Pancreas (tissue), 10 donors: Measurements from ENCODE around the gene NBEA. TPM values are rescaled to one million over a fixed set of nuclear protein-coding genes. Genes with fewer than 3 reads are reported as not detected.

Experiments
- ATAC-seq, 4 donors: fragments of 200-7000 bp; cut with Tn5 transposase; one replicate each; pipeline versions ENCODE4 v1.8.0 to v1.9.1; 2020; ENCODE audit warnings: mild to moderate bottlenecking in 4 of 4, moderate library complexity in 4 of 4
- DNase-seq, 6 donors: peaks; one replicate each; pipeline ENCODE4 v3.0.0-alpha.2; 2020
- FAIRE-seq: peaks from 2 replicates; lab custom pipeline; 2012; peaks lifted over from hg19 to GRCh38; lab: Jason Lieb, UNC
- H3K27ac ChIP-seq, 4 donors: fragments of 200-600 bp; sonication (generic); 1 replicate in 3 of 4; 2 replicates in 1 of 4; pipeline versions ENCODE4 v1.5.0 to v1.8.0; 2020
- H3K27me3 ChIP-seq, 4 donors: fragments of 200-600 bp; one replicate each; pipeline ENCODE4 v1.8.0; 2021
- H3K36me3 ChIP-seq, 3 donors: fragments of 200-600 bp; sonication (generic) in 1 of 3; one replicate each; pipeline versions ENCODE4 v1.5.0 to v1.8.0; 2020 to 2021
- H3K4me1 ChIP-seq, 3 donors: fragments of 200-600 bp; one replicate each; pipeline ENCODE4 v1.8.0; 2021
- H3K4me3 ChIP-seq, 4 donors: fragments of 200-600 bp; sonication (generic) in 2 of 4; one replicate each; pipeline versions ENCODE4 v1.5.0 to v1.8.0; 2020 to 2021
- H3K9me3 ChIP-seq, 4 donors: fragments of 200-600 bp; one replicate each; pipeline ENCODE4 v1.8.0; 2021
- CTCF ChIP-seq, 4 donors: fragments of 200-600 bp; sonication (generic) in 3 of 4; IDR thresholded peaks; one replicate each; pipeline versions ENCODE4 v1.5.0 to v1.8.0; 2021; ENCODE audit warnings: antibody characterized with exemption in 4 of 4
- WGBS, 2 donors: extraction: QIAGEN DNeasy Blood & Tissue Kit; methylation state at CpG; one replicate each; pipeline ENCODE4 v1.1.7; 2013; 5-methylcytosine and 5-hydroxymethylcytosine counted together
- intact Hi-C, 3 donors: fragments of 100-400 bp; cut with DNase I; formaldehyde crosslinking; loops; one replicate each; pipeline versions ENCODE4 v1.11.1 to v1.14.2; 2022
- polyA plus RNA-seq, 2 donors: library from polyadenylated mRNA; stranded (reverse); fragments of 200-250 nt; gene quantifications; one replicate each; pipeline ENCODE4 v1.2.3, GENCODE V29; 2013
- total RNA-seq, 6 donors: library from RNA; stranded (reverse); fragmentation: NEBNext Ultra II Directional in 4 of 6; extraction: Animal tissue kit (Norgen Biotek cat#: 25700) in 4 of 6; gene quantifications; one replicate each; pipeline versions ENCODE4 v1.2.1 to v1.2.4, GENCODE V29; 2021 to 2023
- donor health status: healthy with polysubstance abuse.
- donor health status: DM: no; HTN: no; CAD: no; lungs with moderate emphysema.
- donor health status: DM: no; HTN: no; CAD: no.
- donor health status: control.
- donor health status: control.
- donor health status: Bipolar disorder and iron deficiency.
- donor health status: DM: yes; HTN: yes; CAD: no.
- donor health status: DM: no; HTN: no; CAD: no.
- donor health status: DM: no; HTN: no; CAD: no.
- donor health status: DM: yes; HTN: yes; CAD: no.

Gene NBEA
- total and polyA plus RNA-seq, 8 donors: 2.4 to 10.4 (median 4.8) TPM

GRCh38 chr13:35231426-35231825 lies 289.4 kb downstream of the NBEA start:
- no peak overlapping the region for H3K27ac ChIP-seq
- H3K9me3 ChIP-seq: no peaks in the 10 kb centered on the region
- ATAC-seq (no peak), FAIRE-seq (no peak), DNase-seq (no peak)
- intact Hi-C loops: no loop called here
- H3K4me1 ChIP-seq: peaks cover 0 to 2% (median 0%) of the 10 kb centered on the region in 3 donors
- WGBS, 2 donors: 41 to 46% methylated on average over 1 of the region's 1 CpG
- H3K4me3 ChIP-seq: no peak overlapping the region
- TF ChIP-seq CTCF (IDR thresholded peaks at IDR 0.05): no peak
- H3K27me3 ChIP-seq: no peaks in the 10 kb centered on the region
- H3K36me3 ChIP-seq: no peaks in the 10 kb centered on the region

- intact Hi-C loops: no loop called here
- FAIRE-seq: no peak
- Histone ChIP-seq H3K9me3 (no peaks in the 10 kb centered on the region), H3K4me1 (no peaks in the 10 kb centered on the region), H3K27me3 (no peaks in the 10 kb centered on the region), H3K36me3 (no peaks in the 10 kb centered on the region), H3K27ac (no peak overlapping the region), H3K4me3 (no peak overlapping the region)
- TF ChIP-seq CTCF (IDR thresholded peaks at IDR 0.05): no peak
- no peak for DNase-seq
- no peak for ATAC-seq
- 95 to 97% methylated on average over 1 of the region's 1 CpG for WGBS, 2 donors
Measured at GRCh38 chr13:35238274-35238673, 296.2 kb downstream of the NBEA start.

- H3K9me3 ChIP-seq: no peaks in the 10 kb centered on the region
- ATAC-seq (no peak), DNase-seq (no peak), FAIRE-seq (no peak)
- no peak for TF ChIP-seq CTCF (IDR thresholded peaks at IDR 0.05)
- H3K27me3 ChIP-seq: no peaks in the 10 kb centered on the region
- no peak overlapping the region for H3K27ac ChIP-seq
- no peak overlapping the region for H3K4me3 ChIP-seq
- intact Hi-C loops: no loop called here
- 80 to 84% methylated on average over 4 of the region's 4 CpGs for WGBS, 2 donors
- no peaks in the 10 kb centered on the region for H3K36me3 ChIP-seq
- H3K4me1 ChIP-seq: no peaks in the 10 kb centered on the region
Measured at GRCh38 chr13:35252536-35253205, 310.6 kb downstream of the NBEA start.

GRCh38 chr13:35255241-35255640 lies 313.2 kb downstream of the NBEA start:
- 95 to 99% methylated on average over 8 of the region's 8 CpGs for WGBS, 2 donors
- ATAC-seq: no peak
- TF ChIP-seq CTCF (IDR thresholded peaks at IDR 0.05): no peak

GRCh38 chr13:35256459-35257148 lies 314.5 kb downstream of the NBEA start:
- ATAC-seq (no peak), FAIRE-seq (no peak), DNase-seq (peak in 2 of 6 donors; percentile 39 to 41)
- no peaks in the 10 kb centered on the region for H3K27me3 ChIP-seq
- no peak for TF ChIP-seq CTCF (IDR thresholded peaks at IDR 0.05)
- H3K36me3 ChIP-seq: no peaks in the 10 kb centered on the region
- H3K9me3 ChIP-seq: no peaks in the 10 kb centered on the region
- intact Hi-C loops: no loop called here
- no peak overlapping the region for H3K27ac ChIP-seq
- WGBS, 2 donors: 95 to 98% methylated on average over 9 of the region's 9 CpGs
- H3K4me3 ChIP-seq: no peak overlapping the region
- H3K4me1 ChIP-seq: no peaks in the 10 kb centered on the region

More at GRCh38 chr13:35255241-35255640, 313.2 kb downstream of the NBEA start:
- FAIRE-seq (no peak), DNase-seq (peak in 1 of 6 donors; percentile 32)
- Histone ChIP-seq H3K4me3 (no peak overlapping the region), H3K9me3 (no peaks in the 10 kb centered on the region), H3K36me3 (no peaks in the 10 kb centered on the region), H3K4me1 (no peaks in the 10 kb centered on the region), H3K27me3 (no peaks in the 10 kb centered on the region), H3K27ac (no peak overlapping the region)
- intact Hi-C loops: no loop called here
